ENCODE data around the gene TMEM150A.
A peak's percentile ranks its signal among the peaks of the same experiment; 100 is the strongest.
"Not testable (repeated sequence)": the region's sequence is repeated elsewhere in the genome, so short reads cannot be mapped to it uniquely, and the experiment has no call there.

TMEM150A gene

DNA sequence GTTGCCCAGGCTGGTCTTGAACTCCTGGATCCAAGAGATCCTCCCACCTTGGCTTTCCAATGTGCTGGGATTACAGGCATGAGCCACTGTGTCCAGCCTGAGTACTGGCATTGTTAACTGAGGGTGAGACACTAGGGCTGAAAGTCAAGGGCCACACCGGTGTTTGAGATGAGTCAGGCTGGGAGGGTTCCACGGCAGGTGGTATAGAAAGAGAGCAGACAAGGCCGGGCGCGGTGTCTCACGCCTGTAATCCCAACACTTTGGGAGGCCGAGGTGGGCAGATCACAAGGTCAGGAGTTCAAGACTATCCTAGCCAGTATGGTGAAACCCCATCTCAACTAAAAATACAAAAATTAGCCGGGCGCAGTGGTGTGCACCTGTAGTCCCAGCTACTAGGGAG lies 10.2 kb downstream of the TMEM150A start:
- not testable (repeated sequence) for DNase-seq

DNA sequence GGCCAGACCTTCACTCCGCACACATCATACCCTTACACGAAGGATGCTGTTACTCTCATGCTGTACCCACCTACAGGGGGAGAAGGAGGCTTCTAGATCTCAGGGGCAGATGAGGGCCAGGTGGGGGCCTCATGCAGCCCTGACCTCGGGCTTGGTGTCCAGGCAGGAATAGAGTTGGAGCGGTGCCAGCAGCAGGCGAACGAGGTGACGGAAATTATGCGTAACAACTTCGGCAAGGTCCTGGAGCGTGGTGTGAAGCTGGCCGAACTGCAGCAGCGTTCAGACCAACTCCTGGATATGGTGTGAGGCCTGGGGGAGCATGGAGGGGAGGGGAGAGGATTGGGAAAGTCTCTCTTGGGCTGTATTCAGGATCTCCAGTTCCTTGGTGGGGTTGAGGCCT lies 10.9 kb downstream of the TMEM150A start:
- no peak for DNase-seq

DNA sequence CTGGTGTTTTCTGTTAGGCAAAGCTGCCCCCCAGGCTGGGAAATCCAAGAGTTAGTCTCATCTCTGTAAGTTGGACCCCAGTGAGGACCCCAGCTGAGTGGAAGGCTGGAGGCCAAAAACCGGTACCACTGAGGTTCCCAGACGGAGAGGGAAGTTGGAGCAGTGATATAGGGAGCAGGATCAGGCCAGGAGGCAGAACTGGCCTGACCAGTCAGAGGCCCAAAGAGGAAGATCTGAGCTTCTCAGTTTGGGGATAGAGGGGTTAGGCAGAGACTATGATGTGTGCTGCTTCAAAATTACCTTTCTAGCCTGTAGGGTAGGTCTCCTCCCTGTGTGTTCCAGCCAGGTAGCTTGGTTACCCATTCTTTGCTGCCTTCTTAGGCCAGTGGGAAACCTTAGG lies 11.5 kb downstream of the TMEM150A start:
- no peak for DNase-seq

DNA sequence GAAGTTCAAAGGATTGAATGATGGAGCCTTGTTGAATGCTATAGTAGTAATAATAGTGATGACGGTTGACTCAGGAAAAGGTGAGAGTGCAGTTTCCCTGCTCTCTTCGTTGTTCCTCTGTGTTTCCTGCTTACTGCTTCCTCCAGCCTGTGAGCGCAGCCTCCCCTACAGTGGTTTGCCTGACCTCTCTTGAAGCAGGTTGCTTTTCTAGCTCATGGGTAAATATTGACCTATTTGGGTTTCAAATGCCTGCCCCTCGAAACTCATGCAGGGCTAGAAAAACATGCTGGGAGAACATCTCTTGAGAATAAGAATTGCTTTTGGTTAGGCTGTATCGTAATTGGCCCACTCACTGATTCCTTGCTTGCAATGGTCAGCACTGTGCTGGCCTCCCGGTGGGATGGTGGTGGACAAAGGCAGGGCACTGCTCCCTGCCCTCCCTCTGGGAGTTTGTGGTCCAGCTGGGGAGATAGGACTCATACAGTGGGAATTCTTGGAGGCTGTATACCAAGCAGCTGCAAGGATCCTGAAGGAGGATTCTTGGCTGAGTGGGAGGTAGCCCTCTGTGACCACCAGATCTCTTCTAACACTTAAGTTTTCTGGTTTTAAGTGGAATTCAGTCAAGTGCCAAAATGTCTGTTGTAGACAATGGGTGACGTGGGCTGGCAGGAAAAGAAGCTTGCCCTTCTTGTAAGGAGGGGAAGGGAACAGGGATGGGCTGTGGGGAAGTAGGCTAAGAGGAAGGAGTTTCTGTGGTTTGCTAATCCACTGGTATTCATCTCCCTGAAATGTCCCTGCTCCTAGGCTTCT lies 12.3 kb downstream of the TMEM150A start:
- peak; percentile 46 for DNase-seq

DNA sequence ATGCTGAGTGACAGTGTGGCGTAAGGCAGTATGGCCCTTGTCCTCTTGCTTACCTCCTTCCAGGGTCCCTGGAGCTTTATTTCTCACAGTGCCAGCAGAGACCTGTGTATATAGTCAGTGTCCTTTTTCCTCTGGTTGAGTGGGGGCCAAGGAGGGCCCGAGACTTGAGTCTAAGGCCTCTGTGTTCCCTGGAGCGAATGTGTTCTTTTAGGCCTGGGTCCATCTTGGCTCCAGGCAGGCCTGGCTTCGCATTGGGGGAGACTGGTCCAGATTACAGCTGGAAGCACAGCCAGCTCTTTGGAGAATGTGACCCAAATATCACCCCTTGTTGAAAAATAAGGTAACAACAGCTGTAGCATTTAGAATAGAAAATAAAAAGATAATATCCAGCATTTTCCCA lies 13.3 kb downstream of the TMEM150A start:
- DNase-seq, result no peak

DNA sequence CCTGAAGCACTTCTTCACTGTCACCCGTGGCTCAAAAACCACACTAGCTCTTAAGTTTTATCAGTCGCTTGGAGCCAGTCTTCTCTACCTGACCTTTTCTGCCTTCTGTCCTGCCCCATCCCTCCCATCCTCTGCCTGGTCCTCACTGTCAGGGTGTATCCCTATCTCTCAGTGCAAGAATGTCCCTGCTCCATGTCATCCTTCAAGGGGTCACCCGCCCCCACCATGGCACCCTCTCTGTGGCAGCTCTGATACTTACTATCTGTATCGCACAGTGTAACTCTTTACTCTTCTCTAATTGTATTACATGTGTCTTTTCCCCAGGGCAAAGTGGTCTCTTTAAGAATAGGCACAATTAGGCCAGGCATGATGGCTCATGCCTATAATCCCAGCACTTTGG lies 13.9 kb downstream of the TMEM150A start:
- no peak for DNase-seq

DNA sequence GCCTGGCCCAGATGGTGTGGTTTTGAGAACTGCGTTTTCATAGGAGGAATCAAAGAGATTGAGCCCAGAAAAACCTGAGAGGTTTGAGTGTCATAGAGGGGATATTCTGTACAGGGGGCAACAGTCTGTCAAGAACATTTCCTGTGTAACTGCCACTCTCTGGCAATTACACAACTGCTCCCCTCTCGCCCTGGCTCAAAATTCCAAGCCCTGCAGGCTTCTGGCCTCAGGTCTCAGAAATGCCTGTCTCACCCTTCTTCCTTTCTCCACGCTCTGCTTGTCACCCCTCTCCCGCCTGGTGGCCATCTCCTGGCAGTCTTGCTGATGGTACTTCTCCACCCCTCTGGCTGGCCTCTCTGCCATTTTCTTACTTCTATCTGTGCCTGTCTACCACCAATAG lies 14.3 kb downstream of the TMEM150A start:
- DNase-seq, result no peak

DNA sequence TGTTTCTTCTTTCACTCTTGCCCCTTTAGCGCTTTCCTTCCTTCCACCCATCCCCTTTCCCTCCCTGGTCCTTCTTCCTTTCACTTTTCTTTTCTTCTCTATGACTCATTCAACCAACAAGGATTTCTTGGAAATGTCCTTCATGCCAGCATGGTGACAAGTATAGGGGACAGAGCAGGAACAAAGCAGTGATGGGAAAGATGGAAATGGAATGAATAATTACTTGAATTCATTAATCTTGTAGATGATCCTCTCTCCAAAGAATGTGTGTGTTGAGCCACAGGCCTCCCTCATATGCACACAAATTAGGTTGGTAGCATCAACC lies 16.8 kb downstream of the TMEM150A start:
- no peak for DNase-seq

DNA sequence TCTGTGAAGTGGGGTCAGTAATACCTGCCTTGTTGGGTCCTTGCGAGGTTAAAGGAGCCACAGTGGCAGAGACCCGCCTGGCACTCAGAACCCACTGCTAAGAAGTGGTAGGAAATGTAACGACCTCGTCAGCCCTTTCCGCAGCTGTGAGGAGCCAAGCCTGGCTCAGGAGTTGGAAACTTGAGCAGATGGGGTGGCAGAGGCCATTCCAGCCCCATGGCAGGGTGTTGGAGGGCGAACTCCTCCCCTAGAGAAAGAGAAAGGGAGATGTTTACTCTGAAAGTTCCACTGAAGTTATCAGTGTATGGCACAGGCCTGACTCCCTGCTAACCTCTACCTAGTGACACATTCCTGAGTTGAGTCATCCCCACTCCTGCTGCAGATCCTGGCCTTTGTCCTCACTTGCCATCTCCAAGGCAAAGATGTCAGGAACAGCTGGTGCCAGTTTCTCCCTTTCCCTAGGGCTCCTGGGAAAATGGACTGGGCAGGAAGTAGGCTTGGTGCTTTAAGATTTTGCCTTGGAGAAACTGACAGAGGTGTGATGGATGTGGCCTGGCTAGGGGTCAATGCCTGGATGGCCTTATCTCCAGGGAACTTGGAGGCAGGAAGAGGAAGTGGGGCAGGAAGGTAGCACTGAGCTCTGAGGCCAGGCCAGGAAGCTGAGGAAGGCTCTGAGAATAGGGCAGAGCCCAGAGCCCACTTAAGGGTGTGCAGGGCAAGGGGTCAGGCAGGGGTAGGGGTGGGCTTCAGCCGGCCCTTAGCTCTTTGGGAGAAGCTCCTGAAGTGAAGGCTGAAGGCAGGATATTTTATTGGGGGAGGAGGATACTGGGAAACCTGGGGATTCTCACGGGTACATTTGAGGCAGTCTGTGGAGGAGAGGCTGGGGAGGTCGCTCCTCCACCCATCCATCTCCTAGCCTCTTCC lies 17.4 kb downstream of the TMEM150A start:
- no peak for DNase-seq

DNA sequence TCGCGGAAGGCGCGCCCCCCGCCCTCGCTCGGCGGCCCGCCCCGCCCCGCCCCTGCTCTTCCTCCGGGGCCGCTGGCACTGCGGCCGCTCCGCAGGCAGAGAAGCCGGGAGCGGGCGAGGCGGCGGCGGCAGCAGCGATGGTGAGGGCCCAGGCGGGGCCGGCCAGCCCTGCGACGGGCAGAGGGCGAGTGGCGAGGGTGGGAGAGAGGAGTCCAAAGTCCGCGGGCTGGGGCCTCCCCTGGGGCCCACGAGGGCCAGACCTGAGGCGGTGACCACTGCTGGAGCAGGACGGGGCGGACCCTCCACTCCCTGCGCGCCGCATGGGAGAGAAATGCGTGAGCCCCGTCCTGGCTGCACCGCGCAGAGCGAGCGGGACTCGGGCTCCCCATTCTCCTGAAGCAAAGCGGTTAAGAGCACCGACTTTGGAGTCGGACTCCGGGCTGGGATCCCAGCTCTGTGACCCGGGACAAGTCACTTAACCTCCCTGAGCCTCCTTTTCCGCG lies 18.1 kb downstream of the TMEM150A start, which contains the start of gene VAMP5:
VAMP5 (plus strand) TSS at position 78 of the 503 bp plus-strand sequence; CDS start at position 138, 60 bp downstream.
- no peak for DNase-seq

DNA sequence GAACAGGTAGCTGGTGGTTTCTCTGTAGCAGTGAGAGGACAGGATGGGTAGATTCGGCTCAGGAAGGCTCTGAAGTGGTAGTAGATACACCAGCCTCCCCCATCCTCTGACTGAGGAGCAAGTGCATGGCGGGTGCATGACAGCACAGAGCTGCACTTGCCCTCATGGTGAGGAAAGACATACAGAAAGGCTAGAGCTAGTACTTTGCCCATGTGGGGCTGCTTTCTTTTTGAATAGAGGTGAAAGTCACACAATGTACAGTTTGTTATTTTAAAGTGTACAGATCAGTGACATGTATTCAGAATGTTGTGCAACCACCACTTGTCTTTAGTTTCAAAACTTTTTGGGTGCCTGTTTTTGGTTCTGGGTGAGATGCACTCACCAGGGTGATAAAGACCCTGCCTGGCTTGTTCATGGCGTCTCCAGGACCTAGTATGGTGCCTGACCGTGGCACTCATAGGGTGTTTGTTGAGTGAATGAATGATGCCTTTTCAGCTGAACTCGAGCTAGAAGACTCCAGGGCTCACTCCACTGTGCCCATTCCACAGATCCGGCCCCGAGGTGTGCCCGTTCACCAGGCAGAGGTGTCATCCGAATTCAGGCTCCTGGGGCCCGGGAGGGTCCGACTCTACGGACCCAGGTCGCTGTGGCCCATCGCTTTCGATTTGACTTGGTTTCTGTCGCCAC lies 18.7 kb downstream of the TMEM150A start:
- no peak for DNase-seq

DNA sequence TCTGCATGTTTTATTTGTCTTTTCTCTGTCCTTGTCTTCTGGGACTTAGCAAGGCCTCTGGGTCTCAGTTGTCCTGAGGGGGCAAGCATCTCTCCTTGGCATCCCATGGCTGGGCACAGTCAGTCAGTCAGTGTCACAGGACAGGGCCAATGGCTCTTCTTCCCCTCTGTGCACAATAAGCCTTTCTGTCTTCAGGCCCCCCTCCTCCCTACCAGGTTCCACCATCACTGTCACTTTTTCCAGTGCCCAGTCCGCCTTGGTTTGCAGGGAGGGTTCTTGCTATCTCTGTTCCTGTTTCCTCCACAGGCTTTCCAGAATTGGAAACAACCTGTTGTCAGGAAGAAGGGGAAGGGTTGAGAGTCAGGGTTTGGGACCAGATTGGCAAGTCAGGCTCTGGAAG lies 20.0 kb downstream of the TMEM150A start:
- no peak for DNase-seq

DNA sequence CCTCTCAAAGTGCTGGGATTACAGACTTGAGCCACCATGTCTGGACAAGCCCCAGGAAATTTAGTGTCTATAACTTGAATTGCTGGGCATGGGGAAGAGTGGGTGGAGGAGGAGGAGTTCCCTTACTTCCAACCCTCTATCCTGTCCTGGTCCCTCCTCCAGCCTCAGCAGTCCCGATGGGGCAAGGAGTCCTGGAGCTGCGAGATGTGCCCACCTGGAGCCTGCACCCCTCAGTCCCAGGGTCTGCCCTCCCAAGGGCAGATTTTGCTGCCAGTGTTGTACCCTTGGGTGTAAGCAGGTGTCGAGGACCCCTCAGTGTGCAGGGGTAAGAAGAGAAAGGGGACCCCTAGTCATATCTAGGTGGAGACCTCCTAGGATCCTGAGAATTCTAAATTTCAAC lies 22.3 kb downstream of the TMEM150A start:
- DNase-seq, result no peak

DNA sequence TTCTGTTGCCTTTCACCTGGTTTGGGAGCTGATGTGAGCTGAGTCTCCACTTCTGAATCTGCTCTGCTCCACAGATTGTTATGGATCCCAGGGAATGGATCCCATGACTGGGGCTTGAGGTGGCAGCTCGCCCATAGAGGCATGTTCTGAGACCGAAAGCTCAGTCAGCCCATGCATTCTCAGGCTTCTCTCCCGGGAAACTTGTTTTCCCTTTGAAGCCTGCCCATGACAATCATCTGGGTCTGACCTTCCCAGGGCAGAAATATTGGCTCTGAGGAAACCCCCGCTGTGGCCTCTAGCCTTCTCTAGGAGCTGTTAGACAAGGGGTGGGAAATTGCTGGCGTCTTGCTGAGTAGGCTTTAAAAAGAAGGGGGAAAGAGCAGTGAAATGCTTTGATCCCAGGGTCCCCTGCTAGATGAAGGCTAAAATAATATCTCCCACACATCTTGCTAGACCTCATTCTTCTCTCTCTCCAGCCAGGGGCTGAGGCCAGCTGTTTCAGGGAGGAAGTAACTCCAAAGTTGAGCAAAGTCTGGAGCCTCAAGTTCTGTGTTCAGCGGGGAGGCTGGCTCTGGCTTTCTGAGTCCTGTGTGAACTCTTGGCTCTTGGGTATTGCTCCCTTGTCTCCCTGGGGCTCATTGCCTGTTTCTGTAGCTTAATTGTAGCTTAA lies 23.1 kb downstream of the TMEM150A start:
- DNase-seq, result no peak

DNA sequence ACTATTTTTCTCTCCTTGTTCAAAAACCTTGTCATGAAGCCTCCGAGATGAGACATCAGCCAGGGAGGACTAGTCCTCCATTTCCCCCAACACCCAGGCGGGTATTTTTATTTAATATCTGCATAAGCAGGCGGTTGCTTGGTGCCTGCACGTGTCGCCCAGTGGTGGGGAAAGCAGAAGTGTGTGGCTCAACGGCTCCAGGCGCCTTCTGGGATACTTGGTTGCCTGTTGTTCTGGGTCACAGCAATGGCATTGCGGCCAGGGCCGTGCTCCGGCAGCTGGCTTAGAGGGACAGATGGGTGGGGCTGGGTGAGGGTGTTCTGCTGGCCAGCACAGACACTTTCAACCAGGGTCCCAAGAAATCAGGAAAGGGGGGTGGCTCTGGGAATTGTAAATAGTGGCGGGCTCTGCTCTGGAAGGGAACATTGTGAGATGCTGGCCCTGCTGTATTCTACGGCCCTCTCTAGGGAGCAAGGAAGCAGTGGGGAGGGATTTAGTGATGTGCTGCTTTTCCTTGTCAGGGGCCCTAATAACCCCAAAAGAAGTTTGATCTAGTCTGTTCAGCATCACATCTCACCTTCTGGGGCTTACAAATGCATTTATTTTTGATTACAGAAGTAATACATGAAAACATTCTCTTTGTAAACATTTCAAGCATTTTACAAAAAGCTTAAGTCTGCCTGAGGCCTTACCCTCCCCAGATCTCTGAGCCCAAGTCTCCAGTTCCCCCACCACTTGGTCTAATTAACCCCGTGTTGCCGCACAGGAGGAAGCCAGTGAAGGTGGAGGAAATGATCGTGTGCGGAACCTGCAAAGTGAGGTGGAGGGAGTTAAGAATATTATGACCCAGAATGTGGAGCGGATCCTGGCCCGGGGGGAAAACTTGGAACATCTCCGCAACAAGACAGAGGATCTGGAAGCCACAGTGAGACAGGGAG lies 24.0 kb downstream of the TMEM150A start:
- peak; percentile 8 for DNase-seq

DNA sequence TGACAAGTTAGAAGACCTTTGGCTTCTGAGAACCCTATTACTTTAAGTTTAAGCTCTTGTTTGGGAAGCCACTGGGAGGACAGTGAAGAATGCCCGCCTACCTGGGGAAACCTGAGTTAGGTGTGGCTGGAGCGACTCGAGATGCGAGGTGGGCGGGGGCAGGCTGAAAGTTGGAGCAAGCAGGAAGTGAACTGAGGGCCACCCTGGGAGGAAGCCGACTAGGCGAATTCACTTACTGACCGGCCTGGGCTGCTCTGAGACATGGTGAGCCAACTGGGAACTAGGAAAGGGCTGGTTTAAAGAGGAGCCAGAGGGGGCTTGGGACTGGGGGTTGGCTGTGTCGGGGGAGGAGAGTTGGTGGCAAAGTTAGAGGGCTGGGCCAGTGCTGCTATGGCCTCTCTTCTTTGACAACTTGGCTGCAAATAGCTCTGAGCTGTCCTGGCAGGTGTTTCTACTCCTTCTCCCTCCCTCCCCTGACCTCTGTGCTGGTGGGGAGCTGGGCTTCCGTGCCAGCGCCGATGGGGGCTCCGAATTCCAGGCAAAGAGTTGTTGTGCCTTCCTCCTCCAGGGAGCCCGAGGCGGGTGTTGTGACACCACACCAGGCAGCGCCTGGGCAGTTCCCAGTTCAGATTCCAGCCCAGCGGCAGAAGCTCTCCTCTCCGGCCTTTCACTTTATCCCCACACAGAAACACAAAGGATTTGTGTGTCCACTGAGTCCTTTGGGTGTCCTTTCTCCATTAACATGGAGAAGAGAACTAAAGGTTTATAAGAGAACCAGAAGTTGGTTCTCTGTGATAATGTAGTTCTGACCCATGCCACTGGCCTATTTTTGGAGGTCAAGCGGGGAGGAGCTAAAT lies 24.9 kb downstream of the TMEM150A start, which contains the start of gene VAMP8:
VAMP8 (plus strand) TSS at position 201 of the 857 bp plus-strand sequence; CDS start at position 262, 61 bp downstream.
- peak; percentile 71 for DNase-seq

DNA sequence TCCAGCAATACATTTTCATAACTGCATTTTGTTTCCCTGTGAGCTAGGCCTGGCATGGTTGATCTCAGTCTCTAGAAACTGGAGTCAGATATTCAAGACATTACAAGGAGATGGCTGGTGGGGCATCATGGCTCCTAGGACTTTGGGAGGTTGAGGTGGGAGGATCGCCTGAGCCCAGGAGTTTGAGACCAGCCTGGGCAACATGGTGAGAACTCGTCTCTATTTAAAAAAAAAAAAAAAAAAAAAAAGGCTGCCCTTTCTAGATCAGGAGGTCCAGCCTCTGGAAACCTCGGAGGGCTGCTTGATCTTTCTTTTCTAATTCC lies 25.5 kb downstream of the TMEM150A start:
- no peak for DNase-seq

DNA sequence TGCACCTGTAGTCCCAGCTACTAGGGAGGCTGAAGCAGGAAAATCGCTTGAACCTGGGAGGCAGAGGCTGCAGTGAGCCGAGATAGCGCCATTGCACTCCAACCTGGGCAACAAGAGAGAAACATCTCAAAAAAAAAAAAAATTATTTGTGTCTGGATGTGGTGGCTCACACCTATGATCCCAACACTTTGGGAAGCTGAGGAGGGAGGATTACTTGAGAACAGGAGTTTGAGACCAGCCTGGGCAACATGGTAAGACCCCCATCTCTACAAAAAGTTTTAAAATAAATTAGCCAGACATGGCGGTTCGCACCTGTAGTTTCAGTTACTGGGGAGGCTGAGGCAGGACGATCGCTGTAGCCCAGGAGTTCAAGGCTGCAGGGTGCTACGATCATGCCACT lies 26.8 kb downstream of the TMEM150A start:
- no peak for DNase-seq

DNA sequence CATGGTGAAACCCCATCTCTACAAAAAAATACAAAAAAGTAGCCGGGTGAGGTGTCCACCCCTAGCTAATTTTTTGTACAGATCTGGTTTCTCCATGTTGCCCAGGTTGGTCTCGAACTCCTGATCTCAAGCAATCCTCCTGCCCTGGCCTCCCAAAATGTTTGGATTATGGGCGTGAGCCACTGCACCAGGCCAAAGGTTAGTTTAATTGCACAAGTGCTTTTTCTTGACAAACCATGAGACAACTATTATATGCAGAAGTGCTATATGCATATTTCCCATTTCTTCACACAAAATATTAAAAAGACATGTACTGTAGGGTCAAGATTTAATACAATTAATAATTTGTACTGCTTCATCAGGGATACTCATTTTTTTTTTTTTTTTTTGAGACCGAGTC lies 36.2 kb downstream of the TMEM150A start:
- DNase-seq, result no peak

DNA sequence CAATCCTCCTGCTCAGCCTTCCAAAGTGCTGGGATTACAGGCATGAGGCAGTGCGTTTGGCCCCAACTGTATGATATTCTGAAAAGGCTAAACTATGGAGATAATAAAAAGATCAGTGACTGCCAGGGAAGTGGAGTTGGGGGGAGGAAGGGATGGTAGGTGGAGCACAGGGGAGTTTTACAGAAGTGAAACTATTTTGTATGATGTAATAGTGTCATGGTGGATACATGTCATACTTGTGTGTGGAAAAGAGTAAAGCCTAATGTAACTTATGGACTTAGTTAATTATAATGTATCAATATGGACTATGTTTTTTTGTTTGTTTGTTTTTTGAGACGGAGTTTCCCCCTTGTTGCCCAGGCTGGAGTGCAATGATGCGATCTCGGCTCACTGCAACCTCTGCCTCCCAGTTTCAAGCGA lies 38.3 kb downstream of the TMEM150A start:
- no peak for DNase-seq

All from NCI-H146 (cell line).